ENCODE measurements around the gene MAP2K5. TPM values are rescaled to one million over a fixed set of nuclear protein-coding genes. Genes with fewer than 3 reads are reported as not detected.

Gene MAP2K5
- total and polyA plus RNA-seq, 9 of the 15 experiments (the other 6 are each of a cell fraction or from before 2014, with no cell fraction given): 0.41 to 16.5 (median 7.5) TPM

- TF ChIP-seq, protein P1, sequence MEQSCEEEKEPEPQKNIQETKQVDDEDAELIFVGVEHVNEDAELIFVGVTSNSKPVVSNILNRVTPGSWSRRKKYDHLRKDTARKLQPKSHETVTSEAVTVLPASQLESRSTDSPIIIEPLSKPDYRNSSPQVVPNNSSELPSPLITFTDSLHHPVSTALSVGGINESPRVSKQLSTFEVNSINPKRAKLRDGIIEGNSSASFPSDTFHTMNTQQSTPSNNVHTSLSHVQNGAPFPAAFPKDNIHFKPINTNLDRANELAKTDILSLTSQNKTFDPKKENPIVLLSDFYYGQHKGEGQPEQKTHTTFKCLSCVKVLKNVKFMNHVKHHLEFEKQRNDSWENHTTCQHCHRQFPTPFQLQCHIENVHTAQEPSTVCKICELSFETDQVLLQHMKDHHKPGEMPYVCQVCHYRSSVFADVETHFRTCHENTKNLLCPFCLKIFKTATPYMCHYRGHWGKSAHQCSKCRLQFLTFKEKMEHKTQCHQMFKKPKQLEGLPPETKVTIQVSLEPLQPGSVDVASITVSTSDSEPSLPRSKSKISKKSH (CRISPR knock-in tag; IDR thresholded peaks at IDR 0.05): no peak
- TF ChIP-seq POLR2A (conservative IDR thresholded peaks at IDR 0.05) (no peak), MTA3 (IDR thresholded peaks at IDR 0.05; ENCODE audit: borderline replicate concordance) (0 out of 2 replicates have a peak, but pooled peaks have one; percentile 56), ARID1B (IDR thresholded peaks at IDR 0.05) (peak; percentile 82), MNT (conservative IDR thresholded peaks at IDR 0.05) (0 out of 4 replicates have a peak, but pooled peaks of 1 of the 2 experiments have one; percentile 35), KLF16 (IDR thresholded peaks at IDR 0.05) (peak; percentile 61; the same call in 1 of the 2 replicates)
Observed at GRCh38 chr15:67799801-67800205, 257.3 kb downstream of the MAP2K5 start (continued).

- Histone ChIP-seq H3K4me1 (replicated peaks in 1 of 2; ENCODE audit: control insufficient read depth in 2 of 2, insufficient read depth in 2 of 2, low read length in 2 of 2) (peaks cover 17 to 29% of the 10 kb centered on the region in 2 experiments), H3K4me2 (ENCODE audit: insufficient read depth, low read length) (no peak overlapping the region), H3K9ac (ENCODE audit: insufficient read depth in 1 of 2, low read depth in 2 of 2, low read length in 2 of 2) (no peak overlapping the region), H3K27ac (ENCODE audit: extremely low read depth, low read depth, low read length) (no peak overlapping the region), H2AFZ (ENCODE audit: low read depth, low read length) (no peak overlapping the region), H3K9me3 (replicated peaks; ENCODE audit: control insufficient read depth, insufficient read depth, low read depth, low read length) (no peaks in the 10 kb centered on the region), H3K27me3 (ENCODE audit: control insufficient read depth in 2 of 2, insufficient read depth in 2 of 2, low read length in 2 of 2) (no peaks in the 10 kb centered on the region), H3K79me2 (ENCODE audit: control insufficient read depth, insufficient read depth, low read length) (no peaks in the 10 kb centered on the region), H3K9me1 (ENCODE audit: control insufficient read depth, insufficient read depth, low read length) (peaks cover 11% of the 10 kb centered on the region), H3K4me3 (no peak overlapping the region), H4K20me1 (replicated peaks; ENCODE audit: control insufficient read depth, insufficient read depth, low read length) (peaks cover 11% of the 10 kb centered on the region; the same call in 1 of the 2 replicates), H3K36me3 (ENCODE audit: control insufficient read depth, insufficient read depth, low read length) (no peaks in the 10 kb centered on the region)
- in situ Hi-C loops (cut with MboI): no loop called here
- intact Hi-C loops (cut with micrococcal nuclease): no loop called here
- no peak for DNase-seq (ENCODE audit: extremely low read depth in 1 of 4, low spot score in 3 of 4)
- POLR2A ChIA-PET: no interaction called here
- CTCF ChIA-PET (ENCODE audit: low intra/inter-chr PET ratio): no interaction called here
- WGBS (ENCODE audit: insufficient coverage, low coverage, missing lambda C conversion rate): 57% methylated on average over 2 of the region's 2 CpGs
- no peak for ATAC-seq
- FAIRE-seq: no peak
- BruUV-seq (replicated peaks): no TSS peak
- no peak for TF ChIP-seq REST (IDR thresholded peaks at IDR 0.05; ENCODE audit: borderline replicate concordance)
- TF ChIP-seq REST (CRISPR knock-in tag; IDR thresholded peaks at IDR 0.05; ENCODE audit: low read depth): no peak
- TF ChIP-seq TFAM (CRISPR knock-in tag; conservative IDR thresholded peaks at IDR 0.05): no peak
- TF ChIP-seq OTX1 (CRISPR knock-in tag; IDR thresholded peaks at IDR 0.05): no peak
- TF ChIP-seq ZNF124 (CRISPR knock-in tag; IDR thresholded peaks at IDR 0.05): no peak
- no peak for TF ChIP-seq KLF16 (IDR thresholded peaks at IDR 0.05)
- TF ChIP-seq ELF1 (tag; IDR thresholded peaks at IDR 0.05): no peak
Observed at GRCh38 chr15:67801142-67801541, 258.6 kb downstream of the MAP2K5 start.
